Epithelial cell of proximal tubule (primary cell): ENCODE data around the gene MAST2. TPM values are rescaled to one million over a fixed set of nuclear protein-coding genes. Genes with fewer than 3 reads are reported as not detected.

ENCODE experiments used
- DNase-seq: peaks from one replicate; pipeline ENCODE4 v3.0.0-alpha.2; 2011; ENCODE audit warnings: low read depth
- H3K4me3 ChIP-seq: 2 replicates; pipeline ENCODE4 v1.5.1; 2011; ENCODE audit warnings: low read depth, mild to moderate bottlenecking, low read length
- total RNA-seq: library from RNA; depleted of rRNA; stranded (reverse); fragments of >200 nt; gene quantifications from 2 replicates; pipeline ENCODE4 v1.2.3, GENCODE V29; 2015
- TF ChIP-seq, protein P1 (sequence below): conservative IDR thresholded peaks from 2 replicates; pipeline ENCODE4 v1.5.1; 2012; ENCODE audit warnings: low read depth, mild to moderate bottlenecking, low read length

Gene MAST2
- total RNA-seq, 1 donor from 2014 or later: 30.3 TPM

DNA sequence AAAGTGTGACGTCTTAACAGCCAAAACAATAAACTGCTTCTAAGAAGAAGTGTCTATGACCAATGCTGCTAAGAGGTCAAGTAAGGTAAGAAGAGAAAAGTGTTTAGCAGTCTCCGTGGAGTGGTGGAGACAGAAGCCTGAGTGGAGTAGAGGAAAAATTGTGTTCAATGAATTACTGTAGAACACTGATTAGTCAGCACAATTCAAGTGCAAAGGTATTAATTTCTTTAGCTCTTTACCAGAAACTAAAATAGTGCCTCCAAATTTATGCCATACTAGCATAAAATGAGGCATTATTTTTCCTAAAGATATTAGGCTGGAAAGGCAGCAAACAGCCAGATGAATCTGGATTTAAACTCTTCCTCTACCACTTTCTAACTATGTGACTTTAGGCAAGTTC lies 272.9 kb downstream of the MAST2 start:
- TF ChIP-seq, protein P1, sequence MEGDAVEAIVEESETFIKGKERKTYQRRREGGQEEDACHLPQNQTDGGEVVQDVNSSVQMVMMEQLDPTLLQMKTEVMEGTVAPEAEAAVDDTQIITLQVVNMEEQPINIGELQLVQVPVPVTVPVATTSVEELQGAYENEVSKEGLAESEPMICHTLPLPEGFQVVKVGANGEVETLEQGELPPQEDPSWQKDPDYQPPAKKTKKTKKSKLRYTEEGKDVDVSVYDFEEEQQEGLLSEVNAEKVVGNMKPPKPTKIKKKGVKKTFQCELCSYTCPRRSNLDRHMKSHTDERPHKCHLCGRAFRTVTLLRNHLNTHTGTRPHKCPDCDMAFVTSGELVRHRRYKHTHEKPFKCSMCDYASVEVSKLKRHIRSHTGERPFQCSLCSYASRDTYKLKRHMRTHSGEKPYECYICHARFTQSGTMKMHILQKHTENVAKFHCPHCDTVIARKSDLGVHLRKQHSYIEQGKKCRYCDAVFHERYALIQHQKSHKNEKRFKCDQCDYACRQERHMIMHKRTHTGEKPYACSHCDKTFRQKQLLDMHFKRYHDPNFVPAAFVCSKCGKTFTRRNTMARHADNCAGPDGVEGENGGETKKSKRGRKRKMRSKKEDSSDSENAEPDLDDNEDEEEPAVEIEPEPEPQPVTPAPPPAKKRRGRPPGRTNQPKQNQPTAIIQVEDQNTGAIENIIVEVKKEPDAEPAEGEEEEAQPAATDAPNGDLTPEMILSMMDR: no peak
- H3K4me3 ChIP-seq: no peak overlapping the region
- no peak for DNase-seq

DNA sequence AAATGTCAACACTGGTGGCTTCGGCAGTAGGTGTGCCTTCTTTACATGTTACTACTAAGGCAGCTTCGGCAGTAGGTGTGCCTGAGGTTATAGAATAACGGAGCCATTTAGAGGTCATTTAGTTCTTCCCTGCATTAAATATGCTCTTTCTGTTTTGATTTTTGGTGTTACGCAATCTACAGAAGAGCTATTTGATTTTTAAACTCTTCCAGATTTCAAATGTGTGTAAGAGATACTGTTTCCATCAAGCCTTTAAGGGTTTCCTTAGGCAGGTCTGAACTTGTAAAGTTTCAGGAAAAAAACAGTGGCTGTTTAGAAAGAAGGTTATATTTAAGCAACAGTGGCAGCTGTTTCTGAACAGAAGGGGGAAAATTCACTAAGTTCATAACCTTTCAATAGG lies 274.2 kb downstream of the MAST2 start:
- DNase-seq: no peak
- TF ChIP-seq, protein P1: no peak
- no peak overlapping the region for H3K4me3 ChIP-seq

- no peak overlapping the region for H3K4me3 ChIP-seq
- no peak for DNase-seq
These were observed 276.8 kb downstream of the MAST2 start for GRCh38 chr1:46080257-46080656.

DNA sequence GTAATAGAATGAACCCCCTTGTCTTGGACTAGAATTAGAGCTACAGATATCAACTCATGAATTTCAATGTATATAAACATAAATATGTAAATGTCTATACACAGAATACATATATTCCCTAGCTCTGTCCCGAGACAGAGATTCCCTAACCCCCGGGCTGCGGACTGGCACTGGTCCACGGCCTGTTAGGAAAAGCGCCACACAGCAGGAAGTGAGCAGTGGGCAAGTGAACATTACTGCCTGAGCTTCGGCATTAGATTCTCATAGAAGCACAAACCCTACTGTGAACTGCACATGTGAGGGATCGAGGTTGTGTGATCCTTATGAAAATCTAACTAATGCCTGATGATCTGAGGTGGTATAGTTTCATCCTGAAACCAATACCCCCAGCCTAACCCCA lies 277.8 kb downstream of the MAST2 start:
- DNase-seq: no peak
- H3K4me3 ChIP-seq: no peak overlapping the region
- TF ChIP-seq, protein P1: no peak

More at GRCh38 chr1:46080257-46080656, 276.8 kb downstream of the MAST2 start:
- TF ChIP-seq, protein P1: no peak

GRCh38 chr1:46081619-46082018 lies 278.2 kb downstream of the MAST2 start:
- TF ChIP-seq, protein P1: no peak
- no peak overlapping the region for H3K4me3 ChIP-seq
- DNase-seq: no peak

DNA sequence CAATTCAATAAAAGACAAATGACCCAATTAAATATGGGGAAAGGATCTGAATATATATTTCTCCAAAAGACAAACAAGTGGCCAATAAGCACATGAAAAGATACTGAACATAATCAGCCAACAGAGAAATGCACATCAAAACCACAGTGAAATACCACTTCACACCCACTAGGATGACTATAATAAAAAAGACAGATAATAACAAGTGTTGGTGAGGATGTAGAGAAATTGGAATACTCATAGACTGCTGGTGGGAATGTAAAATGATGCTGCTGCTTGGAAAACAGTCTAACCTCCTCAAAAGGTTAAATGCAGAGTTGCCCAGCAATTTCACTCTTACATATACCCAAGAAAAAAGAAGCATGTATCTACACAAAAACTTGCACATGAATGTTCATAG lies 280.2 kb downstream of the MAST2 start:
- no peak for DNase-seq
- no peak overlapping the region for H3K4me3 ChIP-seq
- TF ChIP-seq, protein P1: no peak

- no peak for DNase-seq
- TF ChIP-seq, protein P1: no peak
- H3K4me3 ChIP-seq: no peak overlapping the region
These were observed 281.4 kb downstream of the MAST2 start for GRCh38 chr1:46084553-46085451.
